Measurements from ENCODE around the gene TTBK1. TPM values are rescaled to one million over a fixed set of nuclear protein-coding genes. Genes with fewer than 3 reads are reported as not detected.

The TTBK1 gene
- total RNA-seq, 4 donors from 2014 or later, result 0.13 TPM; not detected in 3

DNA sequence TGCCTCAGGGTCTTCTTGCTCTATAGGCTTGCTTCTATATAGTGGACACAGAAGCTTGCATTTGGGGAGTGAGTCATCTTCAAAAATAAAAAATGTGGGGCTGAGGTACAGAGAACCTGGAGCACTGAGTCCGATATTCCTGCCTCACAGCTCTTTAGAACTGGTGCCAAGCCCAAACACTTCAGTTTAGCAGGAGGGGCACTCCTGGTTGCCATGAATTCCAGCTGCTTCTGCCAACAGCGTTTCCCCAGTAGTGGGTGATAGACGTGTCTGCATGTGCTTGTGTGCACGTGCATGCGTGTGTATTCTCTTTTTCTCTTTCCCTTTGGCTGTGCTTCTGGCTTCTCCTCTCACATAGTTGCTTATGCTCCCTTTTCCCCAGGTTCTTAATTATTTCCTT, 25.9 kb upstream of the TTBK1 start:
- WGBS, 2 donors, result 40 to 76% methylated on average over 5 of the region's 5 CpGs
- no peak overlapping the region for H3K27ac ChIP-seq
- intact Hi-C loops (cut with DNase I), result no loop called here
- H3K4me1 ChIP-seq, result peaks cover 0 to 14% (median 0%) of the 10 kb centered on the region in 3 donors
- peaks cover 6 to 97% (median 14%) of the 10 kb centered on the region in 3 donors for H3K36me3 ChIP-seq
- DNase-seq, result no peak
- no peak overlapping the region for H3K4me3 ChIP-seq
- TF ChIP-seq POLR2A (IDR thresholded peaks at IDR 0.05), result no peak
- TF ChIP-seq, protein P1, sequence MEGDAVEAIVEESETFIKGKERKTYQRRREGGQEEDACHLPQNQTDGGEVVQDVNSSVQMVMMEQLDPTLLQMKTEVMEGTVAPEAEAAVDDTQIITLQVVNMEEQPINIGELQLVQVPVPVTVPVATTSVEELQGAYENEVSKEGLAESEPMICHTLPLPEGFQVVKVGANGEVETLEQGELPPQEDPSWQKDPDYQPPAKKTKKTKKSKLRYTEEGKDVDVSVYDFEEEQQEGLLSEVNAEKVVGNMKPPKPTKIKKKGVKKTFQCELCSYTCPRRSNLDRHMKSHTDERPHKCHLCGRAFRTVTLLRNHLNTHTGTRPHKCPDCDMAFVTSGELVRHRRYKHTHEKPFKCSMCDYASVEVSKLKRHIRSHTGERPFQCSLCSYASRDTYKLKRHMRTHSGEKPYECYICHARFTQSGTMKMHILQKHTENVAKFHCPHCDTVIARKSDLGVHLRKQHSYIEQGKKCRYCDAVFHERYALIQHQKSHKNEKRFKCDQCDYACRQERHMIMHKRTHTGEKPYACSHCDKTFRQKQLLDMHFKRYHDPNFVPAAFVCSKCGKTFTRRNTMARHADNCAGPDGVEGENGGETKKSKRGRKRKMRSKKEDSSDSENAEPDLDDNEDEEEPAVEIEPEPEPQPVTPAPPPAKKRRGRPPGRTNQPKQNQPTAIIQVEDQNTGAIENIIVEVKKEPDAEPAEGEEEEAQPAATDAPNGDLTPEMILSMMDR (IDR thresholded peaks at IDR 0.05), result no peak
- H3K27me3 ChIP-seq, result no peaks in the 10 kb centered on the region
- H3K9me3 ChIP-seq, result no peaks in the 10 kb centered on the region

- peaks cover 0 to 99% (median 19%) of the 10 kb centered on the region in 3 donors for H3K36me3 ChIP-seq
- H3K27me3 ChIP-seq, result no peaks in the 10 kb centered on the region
- WGBS, 2 donors, result 92 to 93% methylated on average over 3 of the region's 3 CpGs
- intact Hi-C loops (cut with DNase I), result no loop called here
- H3K9me3 ChIP-seq, result no peaks in the 10 kb centered on the region
- H3K4me3 ChIP-seq, result no peak overlapping the region
- H3K4me1 ChIP-seq, result peaks cover 0 to 26% (median 0%) of the 10 kb centered on the region in 3 donors
- no peak overlapping the region for H3K27ac ChIP-seq
- DNase-seq, result no peak
- TF ChIP-seq POLR2A (IDR thresholded peaks at IDR 0.05), result no peak
- TF ChIP-seq, protein P1 (IDR thresholded peaks at IDR 0.05), result no peak
Observed at GRCh38 chr6:43219119-43219518, 24.2 kb upstream of the TTBK1 start.

DNA sequence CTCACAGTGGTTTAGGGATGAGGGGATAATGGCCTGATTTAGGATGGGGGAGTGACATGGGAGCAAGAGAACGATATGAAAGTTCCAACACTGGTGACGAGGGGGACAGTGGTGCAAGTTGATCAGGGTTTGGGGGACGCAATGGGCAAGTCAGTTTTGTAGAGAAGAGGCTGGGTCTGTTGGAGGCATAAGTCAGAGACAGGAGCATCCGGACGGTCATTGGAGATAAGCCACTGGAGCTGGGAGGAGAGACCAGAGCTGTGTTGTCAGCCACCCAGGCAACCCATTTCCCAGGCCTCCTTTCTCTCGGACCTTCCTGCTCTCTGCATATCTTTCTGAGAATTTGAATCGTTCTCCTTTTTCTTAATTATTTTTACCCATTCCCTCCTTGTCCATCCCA, 23.5 kb upstream of the TTBK1 start:
- no peak for TF ChIP-seq POLR2A (IDR thresholded peaks at IDR 0.05)
- TF ChIP-seq, protein P1 (IDR thresholded peaks at IDR 0.05), result no peak
- H3K4me3 ChIP-seq, result no peak overlapping the region
- no peaks in the 10 kb centered on the region for H3K9me3 ChIP-seq
- peaks cover 0 to 33% (median 0%) of the 10 kb centered on the region in 3 donors for H3K4me1 ChIP-seq
- no peaks in the 10 kb centered on the region for H3K27me3 ChIP-seq
- 84 to 86% methylated on average over 7 of the region's 7 CpGs for WGBS, 2 donors
- intact Hi-C loops (cut with DNase I), result no loop called here
- H3K36me3 ChIP-seq, result peaks cover 0 to 99% (median 19%) of the 10 kb centered on the region in 3 donors
- H3K27ac ChIP-seq, result no peak overlapping the region
- no peak for DNase-seq

- peaks cover 0 to 92% (median 19%) of the 10 kb centered on the region in 3 donors for H3K36me3 ChIP-seq
- no peak overlapping the region for H3K27ac ChIP-seq
- no peaks in the 10 kb centered on the region for H3K9me3 ChIP-seq
- no peaks in the 10 kb centered on the region for H3K27me3 ChIP-seq
- DNase-seq, result no peak
- no peak overlapping the region for H3K4me3 ChIP-seq
- H3K4me1 ChIP-seq, result peaks cover 0 to 40% (median 0%) of the 10 kb centered on the region in 3 donors
- no peak for TF ChIP-seq POLR2A (IDR thresholded peaks at IDR 0.05)
- TF ChIP-seq, protein P1 (IDR thresholded peaks at IDR 0.05), result no peak
- intact Hi-C loops (cut with DNase I), result no loop called here
- WGBS, 2 donors, result 79 to 91% methylated on average over 4 to 12 of the region's 16 CpGs
Observed at GRCh38 chr6:43220439-43220951, 22.8 kb upstream of the TTBK1 start.

- TF ChIP-seq POLR2A (IDR thresholded peaks at IDR 0.05), result no peak
- TF ChIP-seq, protein P1 (IDR thresholded peaks at IDR 0.05), result no peak
- no peak overlapping the region for H3K27ac ChIP-seq
- no peaks in the 10 kb centered on the region for H3K27me3 ChIP-seq
- intact Hi-C loops (cut with DNase I), result no loop called here
- peaks cover 0 to 84% (median 14%) of the 10 kb centered on the region in 3 donors for H3K36me3 ChIP-seq
- peaks cover 0 to 48% (median 0%) of the 10 kb centered on the region in 3 donors for H3K4me1 ChIP-seq
- DNase-seq, result no peak
- WGBS, 2 donors, result 54 to 77% methylated on average over 6 to 14 of the region's 20 CpGs
- no peaks in the 10 kb centered on the region for H3K9me3 ChIP-seq
- no peak overlapping the region for H3K4me3 ChIP-seq
Observed at GRCh38 chr6:43221046-43221972, 22.0 kb upstream of the TTBK1 start.
